Prostate gland (tissue), 2 donors: ENCODE results near the gene TMEM169. TPM values are rescaled to one million over a fixed set of nuclear protein-coding genes. Genes with fewer than 3 reads are reported as not detected.

Experiments
- DNase-seq: peaks from one replicate; pipeline ENCODE4 v3.0.0-alpha.2; 2019; ENCODE audit warnings: low spot score
- H3K27ac ChIP-seq, 2 donors: fragments of 200-600 bp; sonication (generic); 2 replicates each; pipeline ENCODE4 v1.5.1; 2017 to 2019
- H3K27me3 ChIP-seq: fragments of 200-600 bp; sonication (generic); replicated peaks from 2 replicates; pipeline ENCODE4 v1.5.1; 2019; ENCODE audit not compliant: insufficient read depth
- H3K36me3 ChIP-seq, 2 donors: fragments of 200-600 bp; sonication (generic); 1 replicate in 1 of 2; 2 replicates in 1 of 2; pipeline versions ENCODE4 v1.5.1 to v1.8.1; 2017 to 2019
- H3K4me1 ChIP-seq: fragments of 200-600 bp; sonication (generic); replicated peaks from 2 replicates; pipeline ENCODE4 v1.5.1; 2019
- H3K4me3 ChIP-seq, 2 donors: fragments of 200-600 bp; sonication (generic); 2 replicates each; pipeline ENCODE4 v1.5.1; 2017 to 2019
- H3K9me3 ChIP-seq: fragments of 200-600 bp; sonication (generic); 2 replicates; pipeline ENCODE4 v1.5.1; 2017
- POLR2A ChIP-seq: fragments of 450-650 bp; IDR thresholded peaks from one replicate; pipeline ENCODE4 v1.6.1; 2016; ENCODE audit warnings: antibody characterized with exemption, mild to moderate bottlenecking
- POLR2AphosphoS5 ChIP-seq: sonication (generic); formaldehyde crosslinking; IDR thresholded peaks from one replicate; pipeline ENCODE4 v1.6.1; 2017; ENCODE audit warnings: antibody characterized with exemption
- WGBS: methylation state at CpG from one replicate; pipeline ENCODE4 v1.1.5; 2018; 5-methylcytosine and 5-hydroxymethylcytosine counted together
- intact Hi-C: fragments of 100-400 bp; cut with DNase I; formaldehyde crosslinking; loops from one replicate; pipeline ENCODE4 v1.14.2; 2022
- total RNA-seq, 2 donors: library from RNA; depleted of rRNA; stranded (reverse); fragments of >200 nt; gene quantifications; one replicate each; pipeline ENCODE4 v1.1.0, GENCODE V29; 2016
- TF ChIP-seq, protein P1 (sequence below), 4 experiments: fragments of 200-600 bp in 2 of 4; fragments of 450-650 bp in 2 of 4; sonication (generic) in 2 of 4; IDR thresholded peaks; 1 replicate in 3 of 4; 2 replicates in 1 of 4; pipeline ENCODE4 v1.5.1; 2016 to 2019; ENCODE audit warnings: antibody characterized with exemption in 4 of 4, mild to moderate bottlenecking in 2 of 4, moderate library complexity in 2 of 4

TMEM169 gene
- total RNA-seq, 2 donors from 2014 or later = 0.80 to 1.1 TPM

DNA sequence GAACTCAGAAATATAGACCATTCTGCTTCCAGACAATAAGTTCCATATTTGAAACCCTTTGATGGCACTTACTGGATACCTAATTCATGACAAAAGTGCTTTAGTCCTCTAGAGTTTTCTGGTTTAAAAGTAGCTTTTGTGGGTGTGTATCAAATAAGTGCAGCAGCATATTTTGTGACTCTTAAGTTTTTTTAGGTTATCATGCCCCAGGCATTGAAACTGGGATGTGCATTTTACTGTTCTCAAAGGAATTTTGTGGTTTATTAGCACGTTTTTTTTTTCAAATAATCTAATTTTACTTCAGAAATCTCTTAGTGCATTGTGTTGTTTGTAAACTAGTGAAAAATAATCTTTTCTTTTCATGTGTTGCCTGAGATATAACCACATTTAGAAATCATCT is 28.9 kb downstream of the TMEM169 start:
- TF ChIP-seq, protein P1, sequence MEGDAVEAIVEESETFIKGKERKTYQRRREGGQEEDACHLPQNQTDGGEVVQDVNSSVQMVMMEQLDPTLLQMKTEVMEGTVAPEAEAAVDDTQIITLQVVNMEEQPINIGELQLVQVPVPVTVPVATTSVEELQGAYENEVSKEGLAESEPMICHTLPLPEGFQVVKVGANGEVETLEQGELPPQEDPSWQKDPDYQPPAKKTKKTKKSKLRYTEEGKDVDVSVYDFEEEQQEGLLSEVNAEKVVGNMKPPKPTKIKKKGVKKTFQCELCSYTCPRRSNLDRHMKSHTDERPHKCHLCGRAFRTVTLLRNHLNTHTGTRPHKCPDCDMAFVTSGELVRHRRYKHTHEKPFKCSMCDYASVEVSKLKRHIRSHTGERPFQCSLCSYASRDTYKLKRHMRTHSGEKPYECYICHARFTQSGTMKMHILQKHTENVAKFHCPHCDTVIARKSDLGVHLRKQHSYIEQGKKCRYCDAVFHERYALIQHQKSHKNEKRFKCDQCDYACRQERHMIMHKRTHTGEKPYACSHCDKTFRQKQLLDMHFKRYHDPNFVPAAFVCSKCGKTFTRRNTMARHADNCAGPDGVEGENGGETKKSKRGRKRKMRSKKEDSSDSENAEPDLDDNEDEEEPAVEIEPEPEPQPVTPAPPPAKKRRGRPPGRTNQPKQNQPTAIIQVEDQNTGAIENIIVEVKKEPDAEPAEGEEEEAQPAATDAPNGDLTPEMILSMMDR (IDR thresholded peaks at IDR 0.05) = no peak
- TF ChIP-seq POLR2A (no peak), POLR2AphosphoS5 (no peak)
- no peak for DNase-seq
- Histone ChIP-seq H3K36me3 (peaks cover 0 to 4% of the 10 kb centered on the region in 2 donors), H3K4me3 (peak overlapping the region; percentile 67 to 86), H3K4me1 (peaks cover 5% of the 10 kb centered on the region), H3K27me3 (no peaks in the 10 kb centered on the region), H3K9me3 (no peaks in the 10 kb centered on the region), H3K27ac (peak overlapping the region; percentile 79)
- intact Hi-C loops = loop anchor here (10.0 kb wide), 1 partner anchor 304 kb away; the partner anchor contains the start of gene SMARCAL1
- WGBS = 3% methylated on average over 1 of the region's 1 CpG

DNA sequence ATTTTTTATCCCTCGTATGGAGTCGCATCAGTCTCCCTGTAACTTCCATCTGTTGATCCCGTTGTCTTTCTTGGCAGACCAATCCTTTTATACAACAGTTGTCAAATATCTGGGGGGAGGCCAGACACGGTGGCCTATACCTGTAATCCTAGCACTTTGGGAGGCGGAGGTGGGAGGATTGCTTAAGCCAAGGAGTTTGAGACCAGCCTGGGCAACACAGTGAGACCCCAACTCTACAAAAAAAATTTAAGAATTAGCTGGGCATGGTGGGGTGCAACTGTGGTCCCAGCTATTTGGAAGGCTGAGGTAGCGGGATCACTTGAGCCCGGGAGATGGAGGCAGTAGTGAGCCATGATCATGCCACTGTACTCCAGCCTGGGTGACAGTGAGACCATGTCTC is 29.4 kb downstream of the TMEM169 start:
- TF ChIP-seq POLR2A = no peak
- TF ChIP-seq POLR2AphosphoS5 = no peak
- TF ChIP-seq, protein P1 (IDR thresholded peaks at IDR 0.05) = no peak
- 79% methylated on average over 7 of the region's 7 CpGs for WGBS
- intact Hi-C loops = loop anchor here (10.0 kb wide), 1 partner anchor 304 kb away; the partner anchor contains the start of gene SMARCAL1
- Histone ChIP-seq H3K27me3 (no peaks in the 10 kb centered on the region), H3K27ac (no peak overlapping the region), H3K4me1 (peaks cover 5% of the 10 kb centered on the region), H3K36me3 (peaks cover 0 to 4% of the 10 kb centered on the region in 2 donors), H3K9me3 (no peaks in the 10 kb centered on the region), H3K4me3 (no peak overlapping the region)
- no peak for DNase-seq

DNA sequence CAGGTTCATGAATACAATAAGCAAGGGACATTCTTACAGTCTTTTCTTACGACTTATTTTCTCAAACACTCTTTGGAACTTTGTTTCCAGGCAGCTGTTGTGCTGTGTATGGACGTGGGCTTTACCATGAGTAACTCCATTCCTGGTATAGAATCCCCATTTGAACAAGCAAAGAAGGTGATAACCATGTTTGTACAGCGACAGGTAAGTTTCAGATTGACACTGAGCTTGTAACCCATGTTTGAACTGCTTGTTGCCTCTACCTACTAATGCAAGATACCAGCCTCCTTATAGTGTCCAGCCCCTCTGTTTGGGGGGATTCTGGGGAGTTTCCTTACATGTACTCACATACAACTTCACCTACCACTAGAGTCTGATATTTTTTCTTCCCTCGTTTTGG is 31.2 kb downstream of the TMEM169 start:
- TF ChIP-seq POLR2AphosphoS5 (no peak), POLR2A (no peak)
- no peaks in the 10 kb centered on the region for H3K27me3 ChIP-seq
- intact Hi-C loops = loop anchor here (10.0 kb wide), 1 partner anchor 302 kb away; the partner anchor contains the start of gene SMARCAL1
- 74% methylated on average over 4 of the region's 4 CpGs for WGBS
- H3K27ac ChIP-seq = no peak overlapping the region
- no peaks in the 10 kb centered on the region for H3K9me3 ChIP-seq
- peaks cover 5% of the 10 kb centered on the region for H3K4me1 ChIP-seq
- H3K36me3 ChIP-seq = peaks cover 0 to 4% of the 10 kb centered on the region in 2 donors
- no peak overlapping the region for H3K4me3 ChIP-seq
- DNase-seq = no peak

DNA sequence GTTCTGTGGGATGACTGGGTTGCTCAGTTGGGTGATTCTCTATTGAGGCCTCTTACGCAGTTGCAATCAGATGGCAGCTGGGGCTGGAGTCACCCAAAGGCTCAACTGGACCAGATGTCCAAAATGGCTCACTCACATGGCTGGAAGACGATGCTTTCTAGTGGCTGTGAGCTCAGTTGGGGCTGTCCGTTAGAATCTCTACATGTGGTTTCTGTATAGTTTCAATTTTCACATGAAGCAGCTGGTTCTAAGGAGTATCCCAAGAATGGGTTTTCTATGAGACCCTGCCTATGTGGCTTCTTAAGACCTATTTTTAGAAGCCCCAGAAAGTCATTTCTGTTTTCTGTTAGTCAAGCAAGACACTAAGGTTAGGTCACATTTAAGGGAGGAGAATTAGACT is 31.9 kb downstream of the TMEM169 start:
- Histone ChIP-seq H3K4me3 (no peak overlapping the region), H3K27ac (no peak overlapping the region), H3K27me3 (no peaks in the 10 kb centered on the region), H3K9me3 (no peaks in the 10 kb centered on the region), H3K4me1 (peaks cover 5% of the 10 kb centered on the region), H3K36me3 (peaks cover 0 to 4% of the 10 kb centered on the region in 2 donors)
- no peak for DNase-seq
- intact Hi-C loops = loop anchor here (10.0 kb wide), 1 partner anchor 301 kb away; the partner anchor contains the start of gene SMARCAL1
- TF ChIP-seq, protein P1 (IDR thresholded peaks at IDR 0.05) = no peak
- TF ChIP-seq POLR2AphosphoS5 = no peak
- TF ChIP-seq POLR2A = no peak
- 83% methylated on average over 3 of the region's 3 CpGs for WGBS

DNA sequence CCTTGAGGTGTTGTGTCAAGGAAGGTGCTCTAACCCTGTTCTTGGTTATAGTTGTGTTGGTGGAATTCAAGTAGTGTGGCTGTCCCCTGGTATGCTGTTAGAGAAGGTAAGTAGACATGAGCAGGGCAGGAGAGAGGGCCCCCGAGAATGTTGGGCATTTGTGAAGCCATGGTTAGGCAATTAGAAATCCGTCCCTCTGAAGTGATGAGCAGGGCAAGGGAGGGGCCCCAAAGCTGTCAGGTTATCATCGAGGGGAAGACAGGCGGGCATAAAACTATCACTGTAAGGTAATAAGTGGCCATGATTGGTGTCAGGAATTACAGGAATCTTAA is 32.6 kb downstream of the TMEM169 start:
- 27% methylated on average over 4 of the region's 4 CpGs for WGBS
- Histone ChIP-seq H3K27me3 (no peaks in the 10 kb centered on the region), H3K9me3 (no peaks in the 10 kb centered on the region), H3K36me3 (peaks cover 0 to 4% of the 10 kb centered on the region in 2 donors), H3K4me1 (peaks cover 5% of the 10 kb centered on the region), H3K4me3 (no peak overlapping the region), H3K27ac (peak overlapping the region in 1 of 2 donors; percentile 32)
- TF ChIP-seq POLR2A (no peak), POLR2AphosphoS5 (no peak)
- TF ChIP-seq, protein P1 (IDR thresholded peaks at IDR 0.05) = no peak
- intact Hi-C loops = loop anchor here (10.0 kb wide), 1 partner anchor 300 kb away; the partner anchor contains the start of gene SMARCAL1
- DNase-seq = no peak
